AG08396 (cell line): ENCODE measurements around the gene PCP2.
A peak's percentile ranks its signal among the peaks of the same experiment; 100 is the strongest.

ENCODE experiments used
- DNase-seq: peaks from one replicate; pipeline ENCODE4 v3.0.0; 2012; ENCODE audit warnings: low spot score, mixed read lengths

The PCP2 gene

DNA sequence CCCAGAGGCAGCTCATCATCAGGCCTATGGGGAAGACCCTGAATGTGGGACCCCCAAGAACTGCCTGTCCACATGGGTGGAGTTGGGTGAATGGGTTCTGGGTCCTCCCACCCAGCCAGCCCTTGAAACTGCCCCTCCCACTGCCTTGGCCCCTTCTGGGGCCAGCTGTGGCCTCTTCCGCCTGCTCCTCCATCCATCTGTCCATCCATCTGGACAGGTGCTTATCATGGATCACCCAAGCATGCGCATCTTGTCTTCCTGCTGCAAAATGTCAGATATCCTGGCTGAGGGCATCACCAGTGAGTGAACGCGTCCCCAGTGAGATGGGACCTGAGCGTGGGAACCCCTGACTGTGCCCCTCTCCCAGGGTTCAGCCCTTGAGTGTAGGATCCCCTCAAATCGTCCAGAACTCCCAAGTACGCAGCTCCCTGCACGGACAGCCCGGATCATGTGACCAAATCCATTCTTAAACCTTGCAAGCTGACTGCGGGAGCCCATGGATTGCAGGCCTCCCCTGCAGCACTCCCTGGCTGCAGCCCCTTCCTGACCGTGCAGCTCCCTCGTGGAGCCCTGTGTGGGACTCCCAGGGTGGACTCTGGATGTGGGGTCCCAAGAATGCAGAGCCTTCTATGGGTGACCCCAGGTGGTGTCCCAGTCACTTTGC lies 5.4 kb upstream of the PCP2 start:
- DNase-seq, result no peak

DNA sequence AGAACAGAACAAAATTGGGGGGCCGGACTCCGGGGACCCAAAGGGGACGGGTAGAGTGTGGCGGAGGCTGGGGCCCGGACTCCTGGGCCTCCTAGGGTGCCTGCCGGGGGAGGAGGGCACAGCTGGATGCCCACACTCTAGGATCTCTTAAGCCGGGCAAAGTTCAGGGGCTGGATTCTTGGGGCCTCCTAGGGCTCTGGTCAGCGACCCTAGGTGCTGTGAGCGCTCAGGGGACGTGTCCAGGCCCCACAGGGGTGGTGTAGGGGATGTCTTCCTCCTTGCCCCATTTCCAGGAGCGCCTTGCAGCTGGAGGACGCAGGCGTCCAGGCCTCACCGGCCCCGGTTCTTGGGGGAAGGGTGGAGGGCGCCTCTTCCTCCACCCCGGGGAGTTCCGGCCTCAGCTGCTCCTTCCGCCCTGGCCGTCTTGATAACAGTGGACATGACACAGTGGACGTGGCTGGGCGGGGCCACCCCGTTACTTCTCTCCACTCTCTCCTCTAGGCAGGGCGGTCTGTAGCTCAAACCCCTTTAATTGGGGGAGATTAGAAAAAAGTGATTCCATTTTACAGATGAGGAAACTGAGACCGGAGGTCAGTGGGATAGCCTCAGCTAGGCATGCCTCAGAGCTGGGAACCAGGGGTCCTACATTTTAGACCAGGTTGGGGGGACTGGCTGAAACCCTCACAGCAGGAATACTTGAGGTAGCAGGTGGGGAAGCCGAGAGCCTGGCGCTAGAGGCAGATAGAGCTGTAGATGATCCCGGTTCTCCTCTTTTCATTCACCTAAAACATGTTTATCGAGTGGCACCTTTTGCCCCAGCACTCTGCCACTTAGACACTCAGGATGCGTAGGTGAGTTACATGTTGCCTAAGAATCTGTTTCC lies 4.1 kb upstream of the PCP2 start:
- DNase-seq, result no peak

DNA sequence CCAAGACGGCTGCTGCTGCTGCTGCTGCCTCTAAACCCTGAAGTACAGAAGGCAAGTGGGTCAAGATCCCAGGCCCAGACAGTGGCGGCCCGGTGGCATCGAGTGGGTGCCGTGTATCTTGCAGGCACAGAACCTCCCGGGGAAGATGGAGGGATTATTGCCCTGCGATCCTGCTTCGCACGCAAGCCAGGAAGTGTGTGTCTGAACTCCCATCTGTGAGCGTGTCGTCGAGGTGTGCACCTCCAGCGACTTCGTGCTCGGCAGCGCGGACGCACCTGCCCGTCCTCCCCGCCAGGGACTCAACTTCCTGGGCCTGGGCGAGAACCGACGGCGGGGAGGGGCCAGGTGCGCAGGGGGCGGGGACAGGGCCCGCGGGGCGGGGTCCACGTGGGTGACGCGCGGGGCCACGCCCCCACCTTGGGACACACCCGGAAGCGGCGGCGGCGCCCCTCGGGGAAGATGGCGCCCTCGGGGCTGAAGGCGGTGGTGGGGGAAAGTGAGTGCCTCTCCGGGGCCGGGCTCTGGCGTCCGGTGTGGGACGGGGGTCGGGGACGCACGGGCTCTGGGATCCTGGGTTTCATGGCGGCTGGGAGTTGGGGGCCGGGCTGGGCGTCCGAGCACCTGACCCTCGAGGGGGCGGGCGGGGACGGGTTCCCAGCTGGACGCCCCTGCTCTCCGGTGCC lies 3.3 kb upstream of the PCP2 start, which contains the start of gene STXBP2:
Gene STXBP2 (plus strand): TSS at position 420 of the 683 bp plus-strand sequence. CDS start 40 bp downstream, at position 460.
- peak; percentile 59 for DNase-seq

DNA sequence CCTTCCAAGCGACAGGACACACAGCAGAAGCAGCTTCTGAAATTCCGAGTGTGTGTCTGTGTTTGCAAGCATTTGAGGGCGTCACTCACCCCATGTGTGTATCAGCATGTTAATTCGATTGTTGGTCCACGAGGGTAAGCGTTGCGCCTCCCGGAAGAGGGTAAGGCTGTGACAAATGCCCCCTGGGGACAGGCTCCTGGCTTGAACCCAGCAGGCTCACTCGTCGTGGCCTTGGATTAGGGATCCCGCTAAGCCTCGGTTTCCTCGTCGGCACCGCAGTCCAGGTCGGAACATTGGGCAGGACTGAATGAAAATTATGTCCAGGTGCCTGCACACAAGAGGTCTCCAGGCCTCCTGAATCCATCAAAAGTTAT lies 2.8 kb upstream of the PCP2 start:
- no peak for DNase-seq

DNA sequence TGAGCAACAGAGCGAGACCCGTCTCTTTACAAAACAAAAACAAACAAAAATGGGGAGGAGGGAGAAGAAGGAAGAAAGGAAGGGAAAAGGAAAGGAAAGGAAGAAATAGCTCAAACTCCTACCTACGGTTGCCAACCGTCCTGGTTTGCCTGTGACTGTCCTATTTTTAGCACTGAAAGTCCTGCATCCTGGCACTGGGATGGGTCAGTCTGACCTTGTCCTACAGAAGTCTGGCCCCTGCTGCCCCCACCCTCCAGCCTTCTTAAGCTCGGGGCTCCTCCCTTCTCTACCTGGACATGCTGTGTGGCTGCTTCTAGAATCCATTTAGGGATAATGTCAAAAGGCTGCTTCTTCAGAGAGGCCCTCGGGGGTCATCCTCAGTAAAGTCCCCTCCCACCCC lies 2.2 kb upstream of the PCP2 start:
- no peak for DNase-seq

DNA sequence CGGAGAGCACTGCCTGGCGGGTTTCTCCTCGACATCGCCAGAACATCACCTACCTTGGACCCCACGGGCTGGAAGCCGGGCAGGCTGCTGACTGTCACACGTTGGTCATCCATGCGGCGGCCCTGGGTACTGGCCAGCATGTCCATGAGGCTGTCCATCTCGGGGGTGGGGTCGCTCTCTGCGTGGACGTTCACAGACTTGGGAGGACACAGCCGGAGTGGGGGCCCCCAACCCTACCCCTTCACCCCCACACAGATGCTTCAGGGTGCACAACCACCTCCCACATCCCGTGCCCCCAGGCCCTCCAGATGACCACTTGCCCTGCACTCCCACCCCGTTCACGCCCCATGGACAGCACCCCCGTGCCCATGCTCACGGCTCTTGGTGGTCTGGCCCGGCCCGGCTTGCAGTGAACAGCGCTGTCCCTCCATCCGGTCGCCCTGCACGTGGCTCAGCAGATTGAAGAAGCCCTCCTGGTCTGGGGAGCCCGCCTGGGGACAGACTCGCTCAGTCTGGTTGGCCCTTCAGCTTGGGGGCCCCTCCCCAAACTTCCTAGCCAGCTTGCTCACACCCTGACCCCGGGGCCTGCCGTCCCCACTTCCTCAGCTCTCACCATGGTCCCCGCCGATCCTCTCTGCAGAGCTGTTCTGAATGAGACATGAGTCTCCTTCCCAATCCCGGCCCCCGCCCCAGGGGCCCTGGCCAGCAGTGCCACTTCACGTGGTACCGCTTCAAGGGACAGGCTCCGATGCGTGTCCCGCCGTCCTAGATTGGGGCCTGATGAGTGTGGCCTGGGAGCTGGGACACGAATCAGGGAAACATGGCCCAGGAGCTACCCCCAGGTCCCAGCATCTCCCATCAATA lies 947 bp downstream of the PCP2 start:
- no peak for DNase-seq

DNA sequence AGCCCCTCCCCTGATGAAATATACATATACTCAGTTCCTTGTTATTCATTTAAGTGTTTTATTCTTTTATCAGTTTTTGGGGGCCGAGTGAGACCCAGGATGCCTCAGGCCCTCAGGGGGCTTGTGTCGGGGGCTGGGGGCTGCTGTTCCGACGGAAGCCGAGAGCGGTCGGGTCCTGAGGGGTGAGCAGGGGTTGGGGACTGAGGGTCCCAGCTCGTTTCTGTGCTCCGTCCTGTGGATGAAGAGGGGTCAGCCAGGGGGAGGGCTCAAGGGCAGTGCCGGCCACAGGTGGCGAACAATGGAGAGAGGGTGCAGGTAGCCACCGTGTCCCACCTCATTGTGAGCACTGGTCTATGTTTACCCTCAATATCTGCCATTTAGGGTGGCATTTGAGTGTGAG lies 1.9 kb downstream of the PCP2 start:
- no peak for DNase-seq

DNA sequence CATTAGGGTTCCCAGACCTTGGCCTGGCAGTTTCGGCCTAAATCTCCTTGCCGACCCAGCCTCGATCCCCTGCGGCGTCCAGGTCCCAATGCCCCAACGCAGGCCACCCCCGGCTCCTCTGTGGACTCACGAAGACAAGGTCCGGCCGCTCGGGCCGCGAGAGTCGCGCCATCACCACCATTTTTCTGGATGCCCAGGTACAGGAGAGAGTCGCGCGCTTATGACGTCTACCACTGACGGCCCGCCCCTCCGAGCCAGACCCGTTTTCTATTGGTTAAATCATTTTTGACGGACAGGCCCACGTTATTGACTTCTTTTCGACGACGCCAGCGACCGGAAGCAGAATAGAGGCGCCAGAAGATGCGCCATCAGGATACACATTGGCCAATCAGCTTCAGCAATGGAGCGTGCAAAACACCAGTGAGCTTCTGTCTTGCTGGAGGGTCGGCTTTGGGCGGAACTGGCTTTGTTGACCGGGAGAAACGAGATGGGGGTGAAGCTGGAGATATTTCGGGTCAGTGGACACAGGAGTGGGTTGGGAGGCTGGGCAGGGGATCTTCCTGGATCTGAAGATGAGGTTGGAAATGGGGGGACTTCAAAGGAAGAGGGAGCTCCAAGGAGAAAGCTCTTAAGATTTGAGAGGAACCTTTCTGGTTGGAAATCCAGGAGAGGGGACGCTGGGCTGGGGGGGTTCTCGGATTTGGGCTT lies 4.0 kb downstream of the PCP2 start, which contains the start of the genes PET100 and XAB2:
Gene PET100 (plus strand): TSS at position 447 of the 708 bp plus-strand sequence. CDS start 41 bp downstream, at position 488.
Gene XAB2 (minus strand): TSS at position 199 of the 708 bp plus-strand sequence. CDS start 18 bp downstream, at position 181.
- DNase-seq, result peak; percentile 100

DNA sequence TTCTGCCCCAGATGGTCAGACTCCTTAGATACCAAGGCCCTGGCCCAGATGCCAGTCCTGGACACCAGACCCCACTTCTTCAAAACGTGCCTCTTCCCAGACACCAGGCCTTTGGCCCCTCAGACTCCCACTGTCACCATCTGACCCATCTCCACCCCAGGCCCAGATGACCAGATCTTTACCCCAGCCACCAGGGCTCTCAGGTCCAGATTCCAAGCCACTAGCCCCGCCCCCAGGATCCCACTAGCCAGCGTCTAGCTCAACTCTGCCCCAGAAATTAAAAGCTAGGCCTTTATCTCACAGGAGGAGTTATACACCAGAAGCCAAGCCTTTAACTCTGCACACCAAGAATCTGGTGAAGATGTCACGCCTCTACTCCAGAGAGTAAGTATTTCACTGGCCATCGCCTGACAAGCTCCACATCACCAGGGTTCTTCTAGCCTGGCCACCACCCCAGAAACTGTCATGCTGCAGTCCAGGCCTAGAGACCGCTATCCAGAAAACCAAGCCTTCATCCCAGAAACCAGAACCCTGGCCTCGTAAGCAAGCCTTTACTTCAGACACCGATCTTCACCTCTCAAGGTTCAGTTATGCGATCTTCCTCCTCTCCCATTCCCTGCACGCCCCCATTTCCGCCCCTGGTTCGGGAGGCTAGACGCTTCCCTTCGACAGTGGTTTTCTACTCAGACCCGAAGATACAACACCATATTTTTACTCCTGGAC lies 4.8 kb downstream of the PCP2 start:
- DNase-seq, result no peak

DNA sequence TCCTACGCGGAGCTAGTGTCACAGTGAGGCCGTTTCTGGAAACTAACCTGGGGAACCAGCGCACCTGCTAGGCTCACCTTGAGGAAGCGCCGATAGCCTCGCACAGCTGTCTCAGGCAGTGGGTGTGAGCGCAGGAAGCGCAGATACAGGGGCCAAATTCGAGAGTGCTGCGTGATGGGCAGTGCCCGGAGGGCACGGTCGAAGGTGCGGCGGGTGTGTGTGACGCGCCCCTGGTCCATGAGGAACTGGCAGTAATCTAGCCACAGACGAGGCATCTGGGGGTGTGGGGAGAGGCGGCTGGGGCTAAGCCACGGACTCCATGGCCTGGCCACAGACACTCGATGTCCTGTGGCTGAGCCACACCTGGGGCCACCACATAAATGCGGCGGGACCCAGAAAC lies 6.4 kb downstream of the PCP2 start:
- DNase-seq, result no peak

DNA sequence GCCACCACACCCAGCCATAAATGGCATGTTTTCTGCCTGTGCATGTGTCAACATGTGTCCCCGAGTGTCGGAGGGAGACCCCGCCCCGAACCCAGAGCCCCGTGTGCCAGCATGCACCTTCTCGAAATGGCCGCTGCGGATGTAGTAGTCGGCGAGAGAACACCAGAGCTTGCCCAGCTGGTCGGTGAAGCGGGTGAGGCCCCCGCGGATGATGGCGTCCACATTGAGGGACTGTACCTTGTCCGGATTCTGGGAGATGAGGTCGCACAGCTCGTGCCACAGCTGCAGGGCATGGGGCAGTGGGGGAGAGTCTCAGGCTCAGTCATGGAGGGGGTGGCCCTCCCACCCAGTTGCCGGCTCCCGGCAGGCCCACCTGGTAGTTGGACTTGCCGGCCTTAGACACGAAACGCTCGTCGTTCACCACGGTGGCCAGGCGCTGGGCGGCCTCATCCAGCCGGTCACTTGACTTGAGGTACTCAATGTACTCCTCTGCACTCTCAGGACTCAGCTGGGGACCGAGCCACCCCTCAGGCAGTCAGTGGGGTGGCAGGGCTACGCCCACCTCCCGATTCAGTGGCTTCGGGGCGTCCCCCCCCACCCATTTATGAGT lies 7.7 kb downstream of the PCP2 start:
- DNase-seq, result no peak

DNA sequence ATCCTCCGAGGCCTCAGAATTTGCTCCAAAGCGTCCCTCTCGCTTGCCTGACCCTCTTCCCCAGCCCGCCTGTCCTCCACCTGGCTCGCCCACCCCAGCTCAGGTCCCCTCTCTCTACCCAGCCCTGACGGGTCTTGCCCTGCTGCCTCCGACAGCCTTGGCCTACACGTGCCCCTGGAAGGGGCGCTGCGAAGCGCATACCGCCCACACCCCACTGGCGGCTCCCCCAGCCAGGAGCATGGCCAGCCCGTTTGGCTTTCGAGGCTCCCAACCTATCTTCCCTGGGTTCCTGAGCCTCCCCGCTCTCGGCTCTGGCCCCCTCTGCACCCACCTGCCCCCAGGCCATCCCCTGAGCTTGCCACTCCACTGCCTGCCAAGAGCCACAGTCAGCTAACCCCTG lies 8.7 kb downstream of the PCP2 start:
- DNase-seq, result no peak

DNA sequence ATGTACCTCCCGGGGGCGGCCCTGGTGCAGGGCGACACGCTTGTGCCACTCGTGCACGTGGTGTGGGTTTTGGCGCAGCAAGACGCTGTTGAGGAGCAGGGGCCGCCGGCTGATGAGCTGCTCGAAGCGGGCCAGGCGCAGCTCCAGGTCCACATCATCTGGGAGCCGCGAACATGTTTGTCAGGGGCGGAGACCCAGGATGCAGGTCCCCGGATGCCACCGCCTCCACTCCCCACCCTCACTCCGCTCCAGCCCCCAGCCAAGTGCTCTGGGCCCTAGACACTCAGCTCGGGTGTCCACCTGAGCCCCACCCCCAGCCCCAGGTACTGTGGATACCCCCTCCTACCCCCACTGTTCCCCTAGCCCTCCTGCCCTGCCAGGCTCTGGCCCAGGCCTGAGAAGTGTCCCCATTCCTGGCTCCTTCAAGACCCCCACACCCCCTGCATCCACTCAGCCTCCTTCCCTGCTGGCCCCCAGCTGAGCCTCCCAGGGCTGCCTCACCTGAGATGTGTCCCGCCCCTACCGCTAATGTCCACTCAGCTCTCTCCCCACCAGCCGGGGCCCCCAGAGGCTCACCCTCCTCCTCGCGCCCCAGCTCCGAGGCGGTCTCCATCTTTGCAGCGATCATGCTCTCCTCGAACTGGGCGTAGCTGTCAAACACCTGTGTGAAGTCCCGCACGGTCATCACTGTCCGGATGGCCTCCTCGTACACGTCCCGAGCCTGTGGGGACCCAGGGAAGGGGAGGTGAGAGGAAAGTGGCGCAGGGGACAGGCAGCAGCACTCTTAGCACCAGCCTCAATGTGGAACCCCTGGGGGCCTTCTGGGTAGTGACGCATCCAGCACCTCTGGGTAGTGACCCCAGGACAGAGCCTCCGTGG lies 9.6 kb downstream of the PCP2 start:
- DNase-seq, result no peak

DNA sequence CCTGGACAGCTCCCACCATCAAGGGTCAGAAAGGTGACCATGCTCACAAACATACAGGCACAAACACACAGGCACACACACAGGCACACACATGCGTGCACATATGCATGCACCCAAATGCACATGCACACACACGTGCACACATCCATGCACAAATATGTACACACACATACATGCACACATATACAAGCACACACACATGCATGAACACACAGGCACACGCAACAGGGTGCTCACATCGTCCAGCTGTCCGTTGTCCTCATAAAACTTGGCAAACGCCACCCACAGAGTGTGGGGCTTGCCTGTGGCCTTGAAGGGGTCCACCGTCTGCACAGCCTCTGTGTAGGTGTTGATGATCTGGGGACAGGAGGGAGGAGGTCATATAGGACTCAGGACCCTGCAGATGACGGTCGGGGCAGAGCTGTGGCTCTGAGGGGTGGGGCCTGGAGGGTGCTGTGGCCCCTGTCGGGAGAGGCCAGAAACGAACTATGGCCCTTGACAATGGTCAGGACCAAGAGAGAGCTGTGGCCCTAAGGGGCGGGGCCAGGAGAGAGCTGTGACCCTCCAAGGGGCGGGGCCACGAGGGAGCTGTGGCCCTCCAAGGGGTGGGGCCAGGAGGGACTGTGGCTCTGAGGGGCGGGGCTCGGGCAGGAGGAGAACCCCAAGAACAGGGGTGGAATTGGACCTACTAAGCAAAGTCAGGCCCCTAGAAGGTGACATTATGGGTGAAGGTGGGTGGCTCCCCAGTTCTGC lies 10.4 kb downstream of the PCP2 start:
- no peak for DNase-seq

DNA sequence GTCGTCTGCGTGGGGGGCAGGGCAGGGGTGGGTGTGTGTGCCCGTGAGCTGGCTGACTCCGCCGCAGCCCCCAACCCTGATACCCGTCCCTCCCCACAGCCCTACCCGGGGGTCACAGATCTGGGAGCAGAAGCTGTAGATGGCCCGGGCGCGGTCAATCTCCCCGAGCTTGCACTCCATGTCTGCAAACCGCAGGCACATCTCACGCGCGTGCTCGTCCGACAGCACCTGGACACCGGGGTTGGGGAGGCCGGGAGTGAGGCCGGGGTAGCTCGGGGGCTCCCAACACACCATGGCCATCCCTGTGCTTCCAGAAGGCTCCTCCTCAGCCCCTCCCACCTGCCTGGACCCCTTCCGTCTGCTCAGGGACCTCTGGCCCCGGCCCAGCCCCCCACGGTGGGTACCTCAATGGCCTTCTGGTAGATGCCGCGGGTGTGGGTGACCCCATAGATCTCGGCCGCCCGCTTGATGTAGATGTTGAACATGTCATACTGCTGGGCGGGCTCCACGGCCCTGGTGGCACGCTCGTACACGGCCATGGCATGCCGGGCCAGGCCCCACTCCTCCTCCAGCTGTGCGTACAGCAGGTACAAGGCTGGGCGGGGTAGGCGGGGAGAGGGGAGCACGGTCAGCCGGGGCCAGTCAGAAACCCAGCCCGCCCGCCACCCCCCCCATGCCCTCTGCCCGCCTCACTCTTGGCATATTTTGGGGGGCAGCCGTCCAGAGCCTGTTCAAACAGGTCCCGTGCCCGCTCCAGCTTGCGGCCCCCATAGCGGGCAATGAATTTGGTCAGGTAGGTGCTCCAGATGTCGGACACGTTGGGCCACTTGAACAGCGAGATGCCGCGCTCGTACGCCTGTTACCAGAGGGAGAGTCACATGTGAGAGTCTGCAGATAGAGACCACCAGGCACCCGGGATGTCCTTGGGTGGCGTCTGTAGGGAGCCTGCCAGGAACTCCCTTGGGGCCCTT lies 12.8 kb downstream of the PCP2 start:
- no peak for DNase-seq

DNA sequence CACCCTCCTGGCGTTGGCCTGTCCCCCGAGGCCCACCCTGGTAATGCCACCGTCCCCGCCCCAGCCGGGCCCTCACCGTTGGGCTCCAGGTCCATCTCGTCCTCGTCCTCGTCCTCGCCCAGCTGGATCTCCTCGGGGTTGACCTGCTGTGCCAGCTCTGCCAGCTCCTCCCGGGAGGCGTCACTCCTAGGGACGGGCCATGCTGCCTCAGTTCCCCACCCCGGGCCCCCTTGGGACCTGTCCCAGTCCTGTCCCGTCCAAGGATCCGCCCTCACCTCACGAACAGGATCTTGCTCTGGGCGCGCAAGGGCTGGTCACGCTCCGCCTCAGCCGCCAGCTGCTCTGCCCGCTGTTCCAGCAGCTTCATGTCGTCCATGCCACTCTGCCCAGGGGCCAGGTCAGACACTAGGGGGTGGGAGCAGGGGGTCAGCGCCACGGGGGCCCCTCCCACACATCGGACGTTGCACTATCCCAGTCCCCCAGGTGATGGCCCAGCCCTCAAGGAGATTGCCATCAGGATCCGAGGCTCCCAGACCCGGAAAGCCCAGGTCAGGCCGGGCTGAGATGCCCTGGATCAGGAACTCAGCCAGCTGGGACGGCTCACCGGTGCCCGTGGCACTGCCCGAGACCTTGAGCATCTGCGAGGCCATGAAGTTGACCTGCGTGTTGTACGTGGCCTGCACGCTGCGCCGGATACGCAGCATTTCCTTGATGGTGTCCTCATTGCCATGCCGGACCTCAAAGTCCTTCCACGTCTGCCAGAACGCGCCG lies 13.7 kb downstream of the PCP2 start:
- DNase-seq, result no peak
